GM19468 (cell line): ENCODE data around the gene S100PBP.

ENCODE experiments used
- ATAC-seq: cut with Tn5 transposase; IDR thresholded peaks from one replicate; pipeline ENCODE4 v1.9.1; 2021; ENCODE audit warnings: mild to moderate bottlenecking, moderate library complexity, moderate number of reproducible peaks; ENCODE audit not compliant: unreplicated experiment; ENCODE audit errors: extremely low read depth

The S100PBP gene

DNA sequence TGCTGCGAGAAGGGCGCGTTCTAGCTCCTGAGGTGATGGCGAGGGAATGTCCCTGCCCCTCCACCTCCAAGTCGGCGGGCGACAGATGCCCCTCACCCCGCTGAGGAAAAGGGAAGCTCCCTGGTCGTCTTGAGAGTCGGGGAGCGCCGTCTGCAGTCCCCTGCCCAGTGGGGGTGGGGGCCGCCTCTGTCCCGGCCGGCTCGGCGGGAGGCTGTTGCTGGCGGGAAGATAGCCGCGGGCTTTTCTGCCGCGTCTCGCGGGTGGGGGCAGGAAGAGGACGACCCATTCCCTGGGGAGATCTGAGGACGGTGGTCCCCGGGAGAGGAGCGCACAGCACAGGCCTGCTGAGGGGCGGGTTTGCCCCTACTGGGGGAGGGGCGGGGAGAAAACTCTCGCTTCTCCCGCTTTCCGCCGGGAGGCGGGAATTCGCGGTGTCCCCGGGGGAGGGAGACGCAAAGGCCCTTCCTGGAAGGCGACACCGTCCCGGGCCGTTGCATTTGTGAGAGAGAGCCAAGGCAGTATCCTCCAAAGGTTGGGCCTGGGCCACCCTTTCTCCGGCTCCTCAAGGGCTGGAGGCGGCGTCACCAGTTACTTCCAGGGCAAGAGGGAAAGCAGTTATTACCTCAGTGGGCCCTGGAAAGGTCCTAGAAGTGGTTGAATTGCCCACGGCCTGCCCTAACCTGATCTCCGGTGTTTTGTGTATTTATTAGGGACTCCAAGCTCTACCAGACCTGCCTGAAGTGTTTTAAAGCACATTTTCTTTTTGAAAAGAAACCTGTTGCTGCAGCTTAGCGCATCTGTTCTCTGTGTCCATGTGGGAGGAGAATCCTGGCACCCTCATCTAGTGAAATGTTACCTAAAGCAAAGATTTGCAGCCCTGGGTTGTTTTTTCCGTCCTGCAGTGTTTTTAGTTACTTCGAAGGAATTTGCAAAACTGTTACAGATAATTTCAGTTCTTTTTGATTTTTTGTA lies 648 bp downstream of the S100PBP start:
- no peak for ATAC-seq

DNA sequence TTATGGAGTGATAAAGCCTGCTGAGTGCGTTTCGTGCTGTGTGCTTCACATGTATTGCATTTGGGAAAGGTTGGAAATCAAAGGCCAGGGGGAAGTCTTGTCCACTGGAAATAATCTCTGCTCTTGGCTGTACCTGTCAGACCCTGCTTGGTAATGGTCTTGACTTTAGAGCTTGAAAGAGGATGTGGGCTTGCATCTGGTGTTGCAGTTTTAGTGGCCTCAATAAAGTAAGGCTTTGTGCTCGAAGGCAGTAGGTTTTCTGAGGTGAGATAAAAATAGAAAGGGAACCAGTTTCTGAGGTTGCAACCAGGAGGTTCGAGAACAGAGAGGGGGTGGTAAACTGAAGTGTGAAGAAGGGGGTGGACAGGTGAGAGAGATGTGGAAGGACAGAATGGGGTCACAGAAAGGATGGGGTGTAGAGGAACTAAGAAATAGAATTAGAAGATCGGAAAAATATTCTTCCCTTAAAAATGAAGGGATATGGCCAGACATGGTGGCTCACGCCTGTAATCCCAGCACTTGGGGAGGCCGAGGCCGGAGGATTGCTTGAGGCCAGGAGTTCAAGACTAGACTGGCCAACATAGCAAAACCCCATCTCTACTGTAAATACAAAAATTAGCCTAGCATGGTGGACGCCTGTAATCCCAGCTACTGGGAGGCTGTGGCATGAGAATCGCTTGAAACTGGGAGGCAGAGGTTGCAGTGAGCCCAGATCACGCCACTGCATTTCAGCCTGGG lies 1.5 kb downstream of the S100PBP start:
- ATAC-seq: no peak

DNA sequence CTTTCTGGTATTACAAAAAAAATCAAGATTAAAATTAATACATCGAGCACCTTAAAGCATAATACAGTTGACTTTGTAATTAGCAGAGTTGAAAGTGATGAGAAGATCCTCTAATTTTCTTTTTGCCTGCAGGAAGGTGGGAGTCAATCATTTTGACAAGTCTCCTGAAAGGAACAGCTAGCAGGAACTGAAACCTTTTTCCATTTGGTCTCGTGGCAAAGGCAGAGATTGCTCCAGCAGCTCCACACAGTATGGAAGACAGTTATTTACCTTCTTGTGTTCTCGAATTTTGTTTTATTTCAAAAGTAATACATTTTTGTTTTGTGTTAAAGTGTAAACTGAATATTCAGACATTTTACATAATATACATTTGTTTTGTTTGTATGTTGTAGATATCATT lies 7.7 kb downstream of the S100PBP start:
- ATAC-seq: no peak

DNA sequence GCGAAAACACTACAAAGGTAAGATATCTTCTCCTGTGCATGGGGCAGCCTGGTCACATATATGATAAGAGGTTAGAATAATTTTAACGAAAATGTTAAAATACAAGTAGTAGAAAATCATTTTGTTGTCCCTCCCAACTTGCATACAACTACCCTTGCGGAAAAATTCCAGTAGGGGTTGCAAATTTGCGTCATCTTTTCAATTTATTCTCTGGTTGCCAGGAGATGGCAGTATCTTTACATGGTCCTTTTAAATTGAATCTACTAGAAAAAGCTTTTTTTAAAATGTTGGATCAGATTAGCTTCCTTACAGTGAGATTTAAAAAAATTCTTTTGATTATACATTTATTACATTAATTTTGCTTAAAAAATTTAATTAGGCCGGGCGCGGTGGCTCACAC lies 10.9 kb downstream of the S100PBP start:
- ATAC-seq: no peak

DNA sequence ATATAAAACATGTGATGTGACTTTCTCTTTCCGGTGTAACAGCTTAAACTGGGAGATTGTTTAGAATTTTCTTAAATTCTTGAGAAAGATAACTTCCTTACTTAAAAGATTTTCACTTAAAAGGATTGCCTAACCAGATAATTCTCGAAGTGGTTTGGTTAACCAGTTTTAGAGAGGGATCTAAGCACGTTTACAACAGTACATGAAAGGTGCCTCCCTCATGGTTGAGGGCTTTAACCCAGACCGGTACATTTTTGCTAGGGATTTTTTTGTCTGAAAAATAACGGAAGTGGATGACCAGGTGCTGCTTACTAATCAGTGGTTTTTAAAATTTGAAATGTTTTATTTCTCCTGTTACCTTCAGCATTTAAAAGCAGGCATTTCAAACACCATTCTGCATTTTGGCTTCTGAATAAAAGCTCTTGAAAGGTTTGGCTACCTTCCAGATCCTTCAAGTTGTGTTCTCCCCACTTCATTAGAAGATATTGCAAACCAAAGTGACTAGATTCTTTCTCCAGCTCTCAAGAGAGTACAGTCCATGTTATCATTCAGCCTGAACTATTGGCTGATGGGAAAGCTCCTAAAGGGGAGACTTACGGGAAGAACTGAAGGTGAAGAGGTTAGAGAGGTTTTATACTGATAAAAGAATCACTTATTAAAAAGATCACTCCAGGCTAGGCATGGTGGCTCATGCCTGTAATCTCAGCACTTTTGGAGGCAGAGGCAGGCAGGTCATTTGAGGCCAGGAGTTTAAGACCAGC lies 12.8 kb downstream of the S100PBP start:
- no peak for ATAC-seq

DNA sequence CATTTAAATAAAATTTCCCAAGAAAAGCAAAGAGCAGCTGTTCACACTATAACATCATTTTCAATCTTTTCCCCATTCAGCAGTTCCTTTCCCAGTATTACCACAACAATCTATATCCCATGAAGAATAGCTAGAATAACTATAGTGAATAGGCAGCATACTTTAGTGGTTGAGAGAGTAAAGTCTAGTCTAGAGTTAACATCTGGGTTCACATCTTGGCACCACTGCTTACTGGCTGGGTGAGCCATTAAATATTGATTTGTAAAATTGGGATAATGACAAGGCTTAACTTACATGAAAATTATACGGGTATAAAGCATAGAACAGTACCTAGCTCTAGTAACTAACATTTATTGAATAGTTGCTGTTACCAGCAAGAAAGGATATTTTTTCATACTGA lies 14.4 kb downstream of the S100PBP start:
- no peak for ATAC-seq

DNA sequence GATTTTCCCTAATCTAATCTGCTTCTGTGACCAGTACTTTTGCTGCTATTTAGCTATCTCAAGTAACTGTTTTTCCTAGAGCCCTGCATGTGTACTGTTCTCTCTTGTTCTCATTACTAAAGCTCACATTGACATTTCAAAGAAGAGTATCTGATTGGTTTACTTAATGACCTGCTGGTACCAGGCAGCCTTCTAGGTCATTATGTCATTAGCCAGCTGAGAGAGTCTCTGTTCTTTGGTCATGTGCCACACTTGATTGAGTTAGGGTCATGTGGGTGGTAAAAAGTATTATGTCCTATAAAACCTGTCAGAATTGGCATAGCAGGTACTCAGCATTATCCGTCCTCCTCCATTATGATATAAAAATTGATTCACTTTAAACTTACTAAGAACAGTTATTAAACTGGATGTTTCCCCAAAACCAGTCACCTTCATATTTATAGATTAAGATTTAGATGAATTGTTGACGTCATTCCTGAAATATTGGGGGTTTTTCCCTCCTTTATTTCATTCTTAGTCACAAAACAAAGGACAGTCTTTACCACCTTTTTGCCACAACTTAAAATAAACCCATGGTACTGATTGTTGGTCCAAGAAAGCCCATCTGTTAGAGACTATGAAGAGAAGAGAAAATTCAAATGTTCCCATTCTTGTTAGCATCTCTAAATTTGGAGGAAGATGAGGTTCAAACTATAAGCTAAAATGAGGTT lies 31.1 kb downstream of the S100PBP start:
- no peak for ATAC-seq

DNA sequence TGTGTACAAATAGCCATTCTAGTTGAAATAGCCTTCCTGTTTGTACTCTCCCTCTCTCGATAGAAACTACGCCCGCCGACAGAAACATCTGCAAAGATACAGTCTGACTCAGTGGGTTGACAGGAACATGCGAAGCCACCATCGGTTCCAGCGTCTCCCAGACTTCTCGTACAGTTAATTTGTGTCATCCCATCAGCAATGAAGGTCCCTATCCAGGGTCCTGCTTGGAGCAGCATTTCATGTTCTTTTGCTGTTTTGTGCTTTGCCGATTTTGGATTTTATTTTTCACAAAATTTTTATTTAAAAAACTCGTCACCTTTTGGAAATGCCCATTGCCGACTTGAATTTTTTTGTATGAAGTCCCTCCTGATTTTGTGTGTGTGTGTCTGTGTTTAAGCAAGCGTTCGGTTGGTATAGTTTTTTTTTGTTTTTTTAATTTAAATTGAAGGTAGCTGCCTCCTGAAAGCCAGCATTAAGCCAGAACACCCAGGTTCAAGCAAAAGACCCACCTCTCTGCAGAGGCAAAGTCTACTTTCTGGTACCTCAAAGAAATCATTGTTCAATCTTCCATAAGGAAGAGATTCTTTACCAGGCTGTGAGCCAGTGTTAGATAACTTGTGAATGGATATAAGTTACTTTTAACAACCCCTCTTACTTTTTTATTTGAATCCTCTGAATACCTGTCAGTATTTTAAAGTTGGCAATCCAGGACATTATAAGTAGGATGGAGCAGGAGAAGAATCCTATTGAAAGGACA lies 38.6 kb downstream of the S100PBP start:
- ATAC-seq: no peak

DNA sequence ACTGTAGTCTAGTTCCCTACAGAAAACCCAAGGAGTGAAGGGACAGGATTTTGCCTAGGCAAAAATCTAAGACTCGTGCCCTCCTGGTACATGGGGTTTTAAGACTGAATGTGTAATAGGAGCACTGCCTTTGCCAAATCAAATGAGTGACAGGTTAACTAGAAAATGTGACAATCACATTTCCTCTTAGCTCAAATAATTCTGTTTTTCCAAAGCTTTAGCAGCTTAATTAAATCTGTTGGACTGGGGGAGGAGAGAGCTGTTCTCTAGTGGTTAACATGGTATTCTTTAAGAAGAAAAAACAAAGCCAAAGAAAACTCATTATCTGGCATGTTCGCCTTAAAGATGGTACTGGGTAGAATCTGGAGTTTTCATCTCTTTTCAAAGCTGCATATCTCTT lies 40.7 kb downstream of the S100PBP start:
- ATAC-seq: no peak

DNA sequence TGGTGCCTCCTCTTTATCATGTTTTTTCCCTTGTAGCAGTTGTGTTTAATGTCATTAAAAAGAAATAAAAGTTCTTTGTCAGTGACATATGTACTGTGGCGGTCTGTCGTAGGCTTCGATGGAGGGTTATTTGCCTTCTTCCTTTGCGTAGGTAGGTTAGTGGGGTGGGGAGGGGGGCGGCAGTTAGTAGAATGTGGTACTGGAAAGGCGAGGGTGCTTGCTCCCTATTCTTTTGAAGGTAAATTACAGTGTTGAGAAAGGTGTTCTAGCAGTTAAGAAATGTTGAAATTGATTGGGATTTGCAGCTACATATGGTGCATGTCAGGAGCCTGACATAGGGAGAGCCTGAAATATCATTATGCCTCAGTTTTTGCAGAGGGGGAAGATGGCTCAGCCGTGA lies 41.3 kb downstream of the S100PBP start:
- no peak for ATAC-seq

DNA sequence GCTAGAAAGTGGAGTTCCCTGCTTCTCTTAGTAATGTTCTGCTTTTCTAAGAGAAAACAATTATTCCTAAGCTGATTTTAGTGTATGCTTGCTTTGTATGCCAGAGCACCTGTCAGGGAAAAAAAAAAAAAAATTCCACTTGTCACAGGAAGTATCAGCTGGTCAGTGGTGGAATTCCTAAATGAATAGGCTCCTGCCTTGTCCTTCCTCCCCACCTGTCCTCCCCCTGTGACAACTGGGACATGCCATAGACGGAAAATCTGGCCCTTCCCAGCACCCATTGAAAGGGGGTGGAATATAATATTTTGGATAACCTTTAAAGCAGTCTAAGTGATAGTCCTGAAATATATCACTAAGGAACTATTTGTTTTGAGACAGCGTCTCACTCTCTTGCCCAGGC lies 42.5 kb downstream of the S100PBP start:
- ATAC-seq: no peak

DNA sequence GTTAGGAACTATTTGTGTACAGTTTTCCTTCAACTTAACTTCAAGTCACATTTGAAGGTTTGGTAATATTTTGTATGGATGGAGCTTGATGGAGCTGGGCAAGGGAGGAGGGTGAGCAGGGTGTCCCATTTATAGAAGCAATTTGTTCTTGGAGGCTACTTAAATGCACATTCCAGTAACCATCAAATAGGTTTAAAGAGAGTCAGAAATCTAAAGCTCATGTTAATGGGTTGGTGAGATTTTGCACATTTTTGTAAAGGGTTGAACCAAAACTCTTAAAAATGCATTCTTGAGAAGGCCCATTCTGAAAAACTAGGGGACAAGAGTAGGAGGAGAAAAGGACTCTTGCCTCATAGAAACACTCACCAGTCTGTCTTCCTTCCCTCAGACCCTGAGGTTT lies 43.1 kb downstream of the S100PBP start:
- ATAC-seq: no peak

DNA sequence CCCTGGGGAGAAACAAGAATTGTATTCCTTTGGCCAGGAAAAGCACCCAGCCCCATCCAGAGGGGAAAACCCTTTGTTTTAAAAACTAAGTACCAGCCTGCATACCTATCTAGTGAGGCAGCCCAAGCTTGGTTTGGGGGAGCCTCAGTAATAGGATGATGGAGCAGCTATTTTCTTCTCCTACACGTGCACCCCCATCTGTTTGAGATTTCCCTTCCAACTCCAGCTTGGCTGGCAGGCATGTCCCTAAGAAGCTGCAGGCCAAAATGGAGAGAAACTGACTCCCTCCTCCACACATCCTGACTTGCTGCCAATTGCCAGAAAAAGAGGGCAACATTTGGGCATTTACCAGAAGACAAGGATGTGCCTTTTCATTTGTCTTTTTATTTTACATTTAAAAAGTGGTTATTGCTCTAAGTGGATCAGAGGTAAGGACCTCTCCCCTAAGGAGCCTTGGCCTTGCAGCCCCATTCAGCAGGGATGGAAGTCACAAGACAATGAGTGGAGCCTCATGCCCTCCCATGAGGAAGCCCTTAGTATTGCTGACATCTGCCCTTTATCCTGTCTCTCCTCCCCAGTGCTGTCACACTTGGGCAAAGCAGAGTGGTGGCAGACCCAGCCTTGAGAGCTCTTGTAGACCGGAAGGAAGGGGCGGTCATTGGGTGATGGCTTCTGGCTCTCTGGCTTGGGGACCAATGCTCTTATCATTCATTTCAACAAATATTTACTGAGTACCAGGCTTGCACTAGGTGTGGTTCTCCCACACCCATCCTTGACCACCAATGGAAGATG lies 44.6 kb downstream of the S100PBP start:
- no peak for ATAC-seq

DNA sequence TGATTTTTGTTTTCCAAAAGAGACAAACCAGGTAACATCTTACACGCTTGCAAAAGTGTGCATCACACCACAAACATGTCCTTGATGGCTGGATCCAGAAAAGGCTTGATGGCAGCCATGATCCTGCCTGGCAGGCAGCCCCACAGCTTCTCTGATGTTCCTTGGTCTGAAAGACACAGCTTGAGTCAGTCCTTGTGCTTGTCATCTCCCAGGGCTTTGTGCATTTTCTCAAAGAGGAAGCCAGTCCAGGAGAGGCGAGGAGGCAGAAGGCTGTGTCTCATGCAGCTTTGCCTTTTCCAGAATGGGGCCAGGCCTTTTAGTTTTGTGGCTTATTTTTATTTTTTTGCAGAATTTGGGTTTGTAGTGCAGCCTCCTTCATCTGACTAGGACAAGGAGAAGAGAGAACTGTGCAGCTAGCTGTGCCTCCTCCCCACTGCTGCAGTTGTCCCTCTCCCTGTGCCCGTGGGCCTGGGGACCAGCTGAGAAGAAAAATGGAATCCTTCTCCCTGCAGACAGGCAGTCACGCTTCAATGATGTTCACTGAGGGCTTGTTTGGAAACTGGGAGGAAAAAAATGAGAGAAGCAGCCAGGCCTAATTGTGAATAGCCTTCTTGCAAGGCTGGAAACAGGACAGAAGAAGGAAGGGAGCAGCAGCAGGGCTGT lies 45.9 kb downstream of the S100PBP start:
- no peak for ATAC-seq

DNA sequence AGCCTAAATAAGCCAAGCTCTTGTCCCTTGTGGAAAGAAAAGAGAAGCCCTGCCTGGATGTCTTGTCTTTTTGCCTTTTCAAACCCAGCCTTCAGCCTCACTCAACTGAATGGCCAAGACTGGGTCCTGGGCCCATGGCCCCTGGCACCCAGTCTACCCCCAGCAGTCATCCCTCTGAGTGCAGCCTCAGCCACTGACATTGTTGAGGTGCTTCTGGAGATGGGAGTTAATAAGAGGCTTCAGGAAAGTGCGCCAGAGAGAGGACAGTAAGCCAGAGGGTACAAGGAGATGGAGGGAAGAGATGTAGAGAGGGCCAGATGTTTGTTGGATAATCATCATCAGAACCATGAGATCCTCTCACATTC lies 46.4 kb downstream of the S100PBP start:
- ATAC-seq: no peak

DNA sequence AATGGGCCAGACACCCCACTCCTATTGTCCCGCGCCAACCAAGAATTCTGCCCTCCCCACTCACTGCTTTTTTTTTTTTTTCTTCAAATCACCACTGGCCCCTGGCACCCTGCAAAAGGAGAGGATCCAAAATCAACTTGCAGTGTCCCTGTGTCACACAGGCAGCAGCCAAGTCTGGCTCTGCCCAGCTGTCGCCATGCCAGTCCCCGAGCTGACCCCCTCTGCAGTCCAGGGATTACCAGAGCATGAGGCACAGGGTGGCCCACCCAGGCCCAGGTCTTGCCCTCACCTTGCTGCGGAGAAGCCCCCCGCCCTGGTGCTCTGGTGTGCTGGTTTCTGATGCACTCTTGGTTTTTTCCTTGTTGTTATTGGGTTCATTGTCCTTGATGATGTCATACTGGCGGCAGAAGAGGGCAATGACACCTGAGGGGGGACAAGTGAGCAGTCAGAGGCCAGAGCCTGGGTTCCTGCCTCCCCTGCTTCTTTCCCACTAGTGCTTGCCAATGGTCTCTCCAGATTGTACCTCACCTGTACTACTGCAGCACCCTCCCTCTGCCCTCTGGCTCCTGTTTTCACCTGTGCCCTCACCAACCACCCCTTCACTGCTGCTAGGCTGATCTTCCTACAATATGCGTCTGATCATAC lies 47.0 kb downstream of the S100PBP start:
- ATAC-seq: no peak

DNA sequence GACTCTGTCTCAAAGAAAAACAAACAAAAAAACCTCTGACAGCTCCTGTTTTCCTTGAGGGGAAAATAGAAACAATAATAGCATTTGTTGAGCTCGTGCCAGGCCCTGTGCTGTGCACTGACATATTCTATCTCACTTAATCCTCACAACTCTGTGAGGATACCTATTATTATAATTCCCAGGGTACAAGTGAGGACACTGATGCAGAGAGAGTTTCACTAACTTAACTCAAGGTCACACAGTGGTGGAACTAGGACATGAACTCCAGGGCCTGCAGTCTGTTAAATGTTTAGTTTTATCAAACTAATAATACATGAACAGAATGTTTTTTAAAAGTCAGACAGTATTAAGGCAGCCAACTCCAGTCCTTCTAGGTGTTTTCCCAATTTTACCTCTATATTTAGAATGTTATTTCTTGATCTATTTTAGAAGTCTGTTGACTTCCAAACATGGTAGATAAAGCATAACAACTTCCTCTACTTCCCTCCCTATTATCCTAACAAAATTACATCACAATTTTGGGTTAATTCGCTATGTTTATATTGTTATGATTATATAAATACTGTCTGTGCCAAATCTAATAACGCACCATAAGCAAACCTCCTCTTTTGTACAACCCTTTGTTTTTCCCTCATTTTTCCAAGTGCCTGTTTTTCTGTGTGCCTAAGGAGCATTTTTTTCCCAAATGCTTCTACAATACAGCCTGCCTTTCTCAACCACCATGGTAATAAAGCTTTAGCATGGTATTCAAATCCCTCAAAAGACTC lies 48.4 kb downstream of the S100PBP start:
- ATAC-seq: no peak
